HG03139 (cell line): Measurements from ENCODE around the gene LCNL1.

ENCODE experiments used
- ATAC-seq: cut with Tn5 transposase; IDR thresholded peaks from one replicate; pipeline ENCODE4 v1.9.1; 2021; ENCODE audit not compliant: unreplicated experiment

LCNL1 gene

GRCh38 chr9:136982232-136983051 is at the start of gene LCNL1:
Gene LCNL1, plus strand, starts transcription at chr9:136982993. Its CDS starts 594 bp downstream, at chr9:136983587.
- no peak for ATAC-seq

GRCh38 chr9:136934277-136934676 is 48.5 kb upstream of the LCNL1 start:
- no peak for ATAC-seq

GRCh38 chr9:136935651-136936050 is 47.1 kb upstream of the LCNL1 start:
- no peak for ATAC-seq

GRCh38 chr9:136936645-136937170 is 46.1 kb upstream of the LCNL1 start:
- no peak for ATAC-seq

GRCh38 chr9:136937186-136938001 is 45.4 kb upstream of the LCNL1 start:
- ATAC-seq = no peak

GRCh38 chr9:136939431-136939995 is 43.3 kb upstream of the LCNL1 start:
- no peak for ATAC-seq

- ATAC-seq = no peak
These were observed 42.7 kb upstream of the LCNL1 start for GRCh38 chr9:136939996-136940525.

GRCh38 chr9:136940526-136941230 is 42.1 kb upstream of the LCNL1 start:
- no peak for ATAC-seq

GRCh38 chr9:136941231-136942111 is 41.3 kb upstream of the LCNL1 start:
- no peak for ATAC-seq

- ATAC-seq = no peak
These were observed 40.5 kb upstream of the LCNL1 start for GRCh38 chr9:136942112-136942880.

- no peak for ATAC-seq
These were observed 39.9 kb upstream of the LCNL1 start for GRCh38 chr9:136942881-136943230.

GRCh38 chr9:136943291-136944211 is 39.2 kb upstream of the LCNL1 start:
- peak; percentile 9 for ATAC-seq

- ATAC-seq = peak; percentile 25
These were observed 38.6 kb upstream of the LCNL1 start for GRCh38 chr9:136944212-136944518.

- ATAC-seq = peak; percentile 66
These were observed 38.1 kb upstream of the LCNL1 start, which contains the start of the genes C8G and FBXW5 for GRCh38 chr9:136944519-136945332. Gene C8G, plus strand, starts transcription at chr9:136945243. Its CDS starts 78 bp downstream, at chr9:136945321. Gene FBXW5, minus strand, starts transcription at chr9:136944738. Its CDS starts 655 bp downstream, at chr9:136944083.

- ATAC-seq = no peak
These were observed 37.2 kb upstream of the LCNL1 start for GRCh38 chr9:136945333-136946227.
